Adrenal gland (tissue), 12 donors: ENCODE measurements around the gene NXPE3. TPM values are rescaled to one million over a fixed set of nuclear protein-coding genes. Genes with fewer than 3 reads are reported as not detected.

Experiments
- DNase-seq, 7 donors: peaks; one replicate each; pipeline ENCODE4 v3.0.0-alpha.2; 2019 to 2020
- H3K27ac ChIP-seq, 5 donors: fragments of 200-600 bp; sonication (generic) in 4 of 5; 1 replicate in 3 of 5; 2 replicates in 2 of 5; pipeline versions ENCODE4 v1.5.1 to v1.8.0; 2016 to 2020; ENCODE audit warnings: mild to moderate bottlenecking in 1 of 5
- H3K27me3 ChIP-seq: fragments of 200-600 bp; 2 replicates; pipeline ENCODE4 v1.8.0; 2021
- H3K36me3 ChIP-seq, 2 donors: fragments of 200-600 bp; replicated peaks in 1 of 2; 1 replicate in 1 of 2; 2 replicates in 1 of 2; pipeline versions ENCODE4 v1.5.1 to v1.8.0; 2018 to 2022
- H3K4me1 ChIP-seq, 2 donors: fragments of 200-600 bp; replicated peaks in 1 of 2; 1 replicate in 1 of 2; 2 replicates in 1 of 2; pipeline versions ENCODE4 v1.5.1 to v1.8.0; 2018 to 2021
- H3K4me3 ChIP-seq, 4 donors: fragments of 200-600 bp; sonication (generic) in 3 of 4; one replicate each; pipeline ENCODE4 v1.5.1; 2016 to 2018
- H3K9me3 ChIP-seq, 3 donors: fragments of 200-600 bp; sonication (generic) in 1 of 3; replicated peaks in 1 of 3; 1 replicate in 2 of 3; 2 replicates in 1 of 3; pipeline versions ENCODE4 v1.5.1 to v1.8.0; 2016 to 2021
- CTCF ChIP-seq, 6 experiments: fragments of 450-650 bp in 4 of 6; fragments of 200-600 bp in 2 of 6; sonication (generic) in 1 of 6; IDR thresholded peaks; 1 replicate in 5 of 6; 2 replicates in 1 of 6; pipeline versions ENCODE4 v1.5.1 to v1.8.0; 2016 to 2021; ENCODE audit warnings: antibody characterized with exemption in 6 of 6, mild to moderate bottlenecking in 2 of 6, moderate library complexity in 1 of 6
- POLR2A ChIP-seq, 2 donors: fragments of 450-650 bp; IDR thresholded peaks; one replicate each; pipeline ENCODE4 v1.6.1; 2017; ENCODE audit warnings: antibody characterized with exemption in 2 of 2, mild to moderate bottlenecking in 2 of 2, moderate library complexity in 1 of 2
- WGBS, 4 donors: extraction: QIAGEN DNeasy Blood & Tissue Kit in 2 of 4; methylation state at CpG; one replicate each; pipeline versions ENCODE4 v1.1.5 to v1.1.7; 2013 to 2017; 5-methylcytosine and 5-hydroxymethylcytosine counted together
- intact Hi-C, 2 donors: fragments of 100-400 bp; cut with DNase I; formaldehyde crosslinking; loops; one replicate each; pipeline versions ENCODE4 v1.14.1 to v1.15.0; 2022 to 2023
- polyA plus RNA-seq, 3 donors: library from polyadenylated mRNA; stranded (reverse); fragments of 200-250 nt in 2 of 3; fragments of 350-450 nt in 1 of 3; fragmentation: Illumina TruSeq in 1 of 3; extraction: RNeasy Lipid Tissue Mini Kit (QIAGEN cat#74804) in 1 of 3; gene quantifications; one replicate each; pipeline ENCODE4 v1.2.3, GENCODE V29; 2013 to 2014
- total RNA-seq, 9 donors: library from RNA; depleted of rRNA in 4 of 9; stranded (reverse); fragments of >200 nt in 4 of 9; fragments of 120-200 nt in 1 of 9; fragmentation: NEBNext Ultra II Directional in 1 of 9; extraction: Animal tissue kit (Norgen Biotek cat#: 25700) in 1 of 9; gene quantifications; one replicate each; pipeline versions ENCODE4 v1.1.0 to v1.2.4, GENCODE V29; 2013 to 2023
- donor health status: healthy with polysubstance abuse.
- donor health status: Bipolar disorder and iron deficiency.
- donor health status: DM: yes; HTN: yes; CAD: no.
- donor health status: DM: no; HTN: no; CAD: no.
- donor health status: DM: no; HTN: no; CAD: no.
- donor health status: DM: yes; HTN: yes; CAD: no.

NXPE3 gene
- total and polyA plus RNA-seq, 12 donors, result 2.7 to 25.2 (median 7.8) TPM

DNA sequence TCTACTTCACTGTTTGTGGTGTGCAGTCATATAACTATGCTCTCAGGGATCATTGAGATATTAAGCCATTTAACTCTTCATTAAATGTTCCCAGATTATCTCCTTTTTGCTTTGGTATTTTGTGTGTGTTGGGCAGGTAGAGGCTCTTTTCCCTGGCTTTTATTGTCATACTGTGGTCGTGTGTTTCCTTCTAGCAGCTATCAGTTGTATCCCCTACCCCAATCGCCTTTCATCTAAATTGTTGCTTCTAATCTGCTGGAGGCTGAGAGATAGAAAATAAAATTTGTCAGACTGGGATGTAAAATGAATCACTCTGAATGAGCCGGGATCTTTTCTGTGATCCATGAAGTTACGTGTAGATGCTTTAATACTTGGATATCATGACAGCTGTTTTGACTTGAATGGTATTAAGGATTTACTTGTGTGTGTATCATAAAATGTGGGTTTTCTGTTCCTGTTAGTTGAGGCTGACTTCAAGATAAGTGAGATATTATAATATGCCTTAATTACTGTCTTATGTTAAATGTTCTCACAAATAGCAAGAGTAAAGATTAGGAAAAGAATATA lies 79.5 kb downstream of the NXPE3 start:
- peaks cover 0 to 83% of the 10 kb centered on the region in 2 donors for H3K36me3 ChIP-seq
- H3K9me3 ChIP-seq, result peaks cover 0 to 6% (median 0%) of the 10 kb centered on the region in 3 donors
- no peak overlapping the region for H3K27ac ChIP-seq
- TF ChIP-seq CTCF (IDR thresholded peaks at IDR 0.05) (no peak), POLR2A (IDR thresholded peaks at IDR 0.05) (no peak)
- H3K4me3 ChIP-seq, result no peak overlapping the region
- H3K27me3 ChIP-seq, result no peaks in the 10 kb centered on the region
- 92 to 95% (median 94%) methylated on average over 4 of the region's 4 CpGs for WGBS, 4 donors
- no peaks in the 10 kb centered on the region for H3K4me1 ChIP-seq
- DNase-seq, result no peak
- intact Hi-C loops, result no loop called here

DNA sequence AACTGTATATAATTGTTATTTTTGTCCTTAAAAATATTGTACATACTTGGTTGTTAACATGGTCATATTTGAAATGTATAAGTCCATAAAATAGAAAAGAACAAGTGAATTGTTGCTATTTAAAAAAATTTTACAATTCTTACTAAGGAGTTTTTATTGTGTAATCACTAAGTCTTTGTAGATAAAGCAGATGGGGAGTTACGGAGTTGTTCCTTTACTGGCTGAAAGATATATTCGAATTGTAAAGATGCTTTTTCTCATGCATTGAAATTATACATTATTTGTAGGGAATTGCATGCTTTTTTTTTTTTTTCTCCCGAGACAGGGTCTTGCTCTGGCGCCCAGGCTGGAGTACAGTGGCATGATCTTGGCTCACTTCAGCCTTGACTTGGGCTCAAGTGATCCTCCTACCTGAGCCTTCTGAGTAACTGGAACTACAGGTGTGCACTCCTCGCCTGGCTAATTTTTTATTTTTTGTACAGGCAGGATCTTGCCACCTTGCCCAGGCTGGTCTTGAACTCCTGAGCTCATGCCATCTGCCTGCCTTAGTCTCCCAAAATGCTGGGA lies 81.0 kb downstream of the NXPE3 start:
- TF ChIP-seq CTCF (IDR thresholded peaks at IDR 0.05), result no peak
- no peak for TF ChIP-seq POLR2A (IDR thresholded peaks at IDR 0.05)
- no peaks in the 10 kb centered on the region for H3K27me3 ChIP-seq
- WGBS, 4 donors, result 92 to 96% (median 95%) methylated on average over 5 of the region's 5 CpGs
- peaks cover 0 to 6% (median 0%) of the 10 kb centered on the region in 3 donors for H3K9me3 ChIP-seq
- H3K27ac ChIP-seq, result no peak overlapping the region
- intact Hi-C loops, result loop anchor here in 1 of 2 donors (10.0 kb wide), 1 partner anchor 45 kb away; no protein-coding TSS in a partner anchor
- H3K4me1 ChIP-seq, result no peaks in the 10 kb centered on the region
- H3K36me3 ChIP-seq, result peaks cover 0 to 69% of the 10 kb centered on the region in 2 donors
- H3K4me3 ChIP-seq, result no peak overlapping the region
- no peak for DNase-seq

DNA sequence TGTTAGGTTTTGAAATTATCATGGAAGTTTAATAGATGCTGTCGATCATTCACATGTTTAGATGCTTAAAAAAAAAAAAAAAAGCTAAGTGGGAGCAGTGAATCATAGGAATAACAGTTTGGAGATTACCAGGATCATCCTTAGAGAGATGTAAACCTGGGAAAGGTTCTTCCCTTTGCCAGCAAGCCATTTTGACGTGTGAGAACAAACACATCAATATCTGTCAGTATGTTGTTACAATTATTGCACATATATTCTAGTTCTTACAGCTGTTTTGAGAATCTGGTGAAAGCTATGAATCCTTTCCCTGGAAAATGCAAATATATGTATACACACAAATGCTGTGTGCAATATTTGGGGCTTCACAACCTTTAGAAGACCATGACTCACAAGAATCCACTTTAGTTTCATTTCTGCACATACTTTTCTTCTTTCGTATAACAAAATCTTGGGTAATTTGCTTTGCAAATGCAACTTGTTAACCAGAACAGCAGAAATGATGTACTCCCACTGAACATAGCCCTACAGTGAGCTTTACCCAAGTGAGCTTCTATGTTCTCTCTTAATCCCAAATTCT lies 82.3 kb downstream of the NXPE3 start:
- Histone ChIP-seq H3K27ac (no peak overlapping the region), H3K9me3 (peaks cover 0 to 6% (median 0%) of the 10 kb centered on the region in 3 donors), H3K4me3 (no peak overlapping the region), H3K27me3 (no peaks in the 10 kb centered on the region), H3K36me3 (peaks cover 0 to 56% of the 10 kb centered on the region in 2 donors), H3K4me1 (no peaks in the 10 kb centered on the region)
- no peak for TF ChIP-seq POLR2A (IDR thresholded peaks at IDR 0.05)
- no peak for TF ChIP-seq CTCF (IDR thresholded peaks at IDR 0.05)
- 86 to 94% (median 88%) methylated on average over 3 of the region's 3 CpGs for WGBS, 4 donors
- DNase-seq, result no peak
- intact Hi-C loops, result loop anchor here in 1 of 2 donors (10.0 kb wide), 1 partner anchor 46 kb away; no protein-coding TSS in a partner anchor

GRCh38 chr3:101861789-101862415 lies 82.9 kb downstream of the NXPE3 start:
- TF ChIP-seq POLR2A (IDR thresholded peaks at IDR 0.05), result no peak
- no peak for TF ChIP-seq CTCF (IDR thresholded peaks at IDR 0.05)
- 81 to 89% (median 85%) methylated on average over 5 of the region's 5 CpGs for WGBS, 4 donors
- Histone ChIP-seq H3K4me3 (no peak overlapping the region), H3K36me3 (peaks cover 0 to 50% of the 10 kb centered on the region in 2 donors), H3K9me3 (peaks cover 0 to 6% (median 0%) of the 10 kb centered on the region in 3 donors), H3K4me1 (no peaks in the 10 kb centered on the region), H3K27ac (no peak overlapping the region), H3K27me3 (no peaks in the 10 kb centered on the region)
- no peak for DNase-seq
- intact Hi-C loops, result loop anchor here in 1 of 2 donors (10.0 kb wide), 1 partner anchor 47 kb away; no protein-coding TSS in a partner anchor
